Smooth muscle cell (in vitro differentiated cells): ENCODE measurements around the gene SPPL2B. TPM values are rescaled to one million over a fixed set of nuclear protein-coding genes. Genes with fewer than 3 reads are reported as not detected.
A peak's percentile ranks its signal among the peaks of the same experiment; 100 is the strongest.

Experiments
- DNase-seq: peaks from one replicate; lab custom pipeline; 2025; ENCODE audit not compliant: unreplicated experiment; lab: John Stamatoyannopoulos, UW
- H2AFZ ChIP-seq: fragments of 200-600 bp; sonication (generic); 2 replicates; pipeline ENCODE4 v1.6.0; 2016; ENCODE audit warnings: antibody characterized with exemption, low read depth, mild to moderate bottlenecking
- H3F3A ChIP-seq: fragments of 200-600 bp; sonication (generic); 2 replicates; pipeline ENCODE4 v1.6.0; 2017; ENCODE audit warnings: antibody characterized with exemption, low read depth
- H3K27ac ChIP-seq: fragments of 200-600 bp; sonication (generic); 2 replicates; pipeline ENCODE4 v1.5.1; 2016; ENCODE audit warnings: low read depth, mild to moderate bottlenecking
- H3K27me3 ChIP-seq: fragments of 200-600 bp; sonication (generic); 2 replicates; pipeline ENCODE4 v1.6.1; 2016; ENCODE audit warnings: low read depth, mild to moderate bottlenecking
- H3K36me3 ChIP-seq: fragments of 200-600 bp; sonication (generic); 2 replicates; pipeline ENCODE4 v1.5.1; 2016; ENCODE audit warnings: low read depth
- H3K4me1 ChIP-seq: fragments of 200-600 bp; sonication (generic); 2 replicates; pipeline ENCODE4 v1.5.1; 2016; ENCODE audit warnings: low read depth
- H3K4me2 ChIP-seq: fragments of 200-600 bp; sonication (generic); 2 replicates; pipeline ENCODE4 v1.6.0; 2016; ENCODE audit warnings: mild to moderate bottlenecking
- H3K4me3 ChIP-seq: fragments of 200-600 bp; sonication (generic); 2 replicates; pipeline ENCODE4 v1.5.1; 2016; ENCODE audit warnings: mild to moderate bottlenecking
- H3K79me2 ChIP-seq: fragments of 200-600 bp; sonication (generic); 2 replicates; pipeline ENCODE4 v1.6.0; 2016; ENCODE audit warnings: low read depth, mild to moderate bottlenecking
- H3K9ac ChIP-seq: fragments of 200-600 bp; sonication (generic); 2 replicates; pipeline ENCODE4 v1.6.0; 2016; ENCODE audit warnings: low read depth
- H3K9me3 ChIP-seq: fragments of 200-600 bp; sonication (generic); replicated peaks from 2 replicates; pipeline ENCODE4 v1.5.1; 2016; ENCODE audit warnings: low read depth
- H4K20me1 ChIP-seq: fragments of 200-600 bp; sonication (generic); 2 replicates; pipeline ENCODE4 v1.6.0; 2016; ENCODE audit warnings: low read depth
- WGBS: methylation state at CpG from one replicate; pipeline ENCODE4 v1.1.7; 2016; ENCODE audit warnings: low lambda C conversion rate; 5-methylcytosine and 5-hydroxymethylcytosine counted together
- polyA plus RNA-seq: library from polyadenylated mRNA; unstranded; fragments of >200 nt; fragmentation: Nextera tagmentation; extraction: Ambion mirVana; gene quantifications from 2 replicates; pipeline ENCODE4 v1.2.1, GENCODE V29; 2016
- total RNA-seq: library from RNA; depleted of rRNA; stranded (reverse); fragments of >200 nt; gene quantifications from 2 replicates; pipeline ENCODE4 v1.2.3, GENCODE V29; 2014
- TF ChIP-seq, protein P1 (sequence below): fragments of 200-600 bp; sonication (generic); IDR thresholded peaks from 2 replicates; pipeline ENCODE4 v1.5.1; 2017; ENCODE audit warnings: borderline replicate concordance, mild to moderate bottlenecking, antibody characterized with exemption; ENCODE audit not compliant: insufficient read depth, poor library complexity, severe bottlenecking

Gene SPPL2B
- total and polyA plus RNA-seq, 2 experiments from 2014 or later = 53.6 to 54.7 TPM

DNA sequence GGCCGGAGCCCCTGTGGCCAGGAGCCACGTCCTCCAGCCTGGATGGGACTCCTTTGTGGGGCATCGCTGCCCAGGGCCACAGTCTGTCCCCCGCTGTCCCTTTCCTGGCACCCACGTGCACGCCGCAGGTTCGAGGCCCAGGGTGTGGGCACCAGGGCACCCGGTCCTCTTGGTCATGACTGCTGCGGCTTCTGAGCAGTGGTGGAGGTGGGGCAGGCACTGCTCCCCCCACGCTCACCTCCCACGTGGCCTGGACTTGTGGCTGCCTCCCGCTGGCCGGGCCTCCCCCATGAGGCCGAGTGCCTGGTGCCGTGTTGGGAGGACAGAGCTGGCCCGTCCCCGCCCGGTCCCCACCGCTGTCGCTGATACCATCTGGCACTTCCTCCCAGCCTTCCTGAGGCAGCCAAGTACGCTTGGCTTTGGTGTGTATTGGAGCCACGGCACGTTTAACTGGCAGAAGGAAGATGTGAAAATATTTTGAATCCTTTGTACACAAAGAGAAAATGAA, 12.8 kb downstream of the SPPL2B start:
- peak overlapping the region; percentile 23 for H3K27ac ChIP-seq
- H3K4me1 ChIP-seq = no peaks in the 10 kb centered on the region
- H3K36me3 ChIP-seq = no peaks in the 10 kb centered on the region
- no peak overlapping the region for H3K4me3 ChIP-seq
- no peak overlapping the region for H3K4me2 ChIP-seq
- no peak overlapping the region for H3K9ac ChIP-seq
- peaks cover 2% of the 10 kb centered on the region for H3K79me2 ChIP-seq
- H3F3A ChIP-seq = no peaks in the 10 kb centered on the region
- no peaks in the 10 kb centered on the region for H3K9me3 ChIP-seq
- H2AFZ ChIP-seq = no peak overlapping the region
- DNase-seq = no peak
- H4K20me1 ChIP-seq = peaks cover 29% of the 10 kb centered on the region
- no peaks in the 10 kb centered on the region for H3K27me3 ChIP-seq
- 86% methylated on average over 24 of the region's 24 CpGs for WGBS
- TF ChIP-seq, protein P1, sequence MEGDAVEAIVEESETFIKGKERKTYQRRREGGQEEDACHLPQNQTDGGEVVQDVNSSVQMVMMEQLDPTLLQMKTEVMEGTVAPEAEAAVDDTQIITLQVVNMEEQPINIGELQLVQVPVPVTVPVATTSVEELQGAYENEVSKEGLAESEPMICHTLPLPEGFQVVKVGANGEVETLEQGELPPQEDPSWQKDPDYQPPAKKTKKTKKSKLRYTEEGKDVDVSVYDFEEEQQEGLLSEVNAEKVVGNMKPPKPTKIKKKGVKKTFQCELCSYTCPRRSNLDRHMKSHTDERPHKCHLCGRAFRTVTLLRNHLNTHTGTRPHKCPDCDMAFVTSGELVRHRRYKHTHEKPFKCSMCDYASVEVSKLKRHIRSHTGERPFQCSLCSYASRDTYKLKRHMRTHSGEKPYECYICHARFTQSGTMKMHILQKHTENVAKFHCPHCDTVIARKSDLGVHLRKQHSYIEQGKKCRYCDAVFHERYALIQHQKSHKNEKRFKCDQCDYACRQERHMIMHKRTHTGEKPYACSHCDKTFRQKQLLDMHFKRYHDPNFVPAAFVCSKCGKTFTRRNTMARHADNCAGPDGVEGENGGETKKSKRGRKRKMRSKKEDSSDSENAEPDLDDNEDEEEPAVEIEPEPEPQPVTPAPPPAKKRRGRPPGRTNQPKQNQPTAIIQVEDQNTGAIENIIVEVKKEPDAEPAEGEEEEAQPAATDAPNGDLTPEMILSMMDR = no peak

DNA sequence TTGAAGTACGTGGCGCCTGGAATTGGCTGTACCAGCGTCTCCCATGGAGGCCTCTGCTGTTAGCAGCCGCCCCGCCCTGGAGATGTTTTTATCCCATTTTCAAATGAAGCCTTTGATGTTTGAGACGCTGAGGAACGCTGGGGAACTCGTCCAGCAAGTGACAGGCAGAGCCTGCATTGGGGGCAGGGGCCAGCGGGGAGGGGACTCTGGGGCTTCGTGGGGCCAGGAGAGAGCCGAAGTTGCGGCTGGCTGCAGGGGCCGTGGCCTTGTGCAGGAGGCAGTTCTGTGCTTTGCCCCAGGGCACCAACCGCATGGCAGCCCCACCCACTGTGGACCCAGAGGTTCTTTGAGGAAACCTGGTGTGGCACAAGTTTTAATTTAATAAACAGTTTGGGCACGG, 13.5 kb downstream of the SPPL2B start:
- Histone ChIP-seq H3K4me3 (no peak overlapping the region), H3F3A (no peaks in the 10 kb centered on the region), H3K4me2 (no peak overlapping the region), H3K9me3 (no peaks in the 10 kb centered on the region), H3K36me3 (no peaks in the 10 kb centered on the region), H3K4me1 (no peaks in the 10 kb centered on the region), H3K27ac (peak overlapping the region; percentile 23), H3K79me2 (no peaks in the 10 kb centered on the region), H2AFZ (no peak overlapping the region), H4K20me1 (peaks cover 23% of the 10 kb centered on the region), H3K9ac (no peak overlapping the region), H3K27me3 (no peaks in the 10 kb centered on the region)
- DNase-seq = no peak
- TF ChIP-seq, protein P1 = no peak
- WGBS = 71% methylated on average over 12 of the region's 15 CpGs

DNA sequence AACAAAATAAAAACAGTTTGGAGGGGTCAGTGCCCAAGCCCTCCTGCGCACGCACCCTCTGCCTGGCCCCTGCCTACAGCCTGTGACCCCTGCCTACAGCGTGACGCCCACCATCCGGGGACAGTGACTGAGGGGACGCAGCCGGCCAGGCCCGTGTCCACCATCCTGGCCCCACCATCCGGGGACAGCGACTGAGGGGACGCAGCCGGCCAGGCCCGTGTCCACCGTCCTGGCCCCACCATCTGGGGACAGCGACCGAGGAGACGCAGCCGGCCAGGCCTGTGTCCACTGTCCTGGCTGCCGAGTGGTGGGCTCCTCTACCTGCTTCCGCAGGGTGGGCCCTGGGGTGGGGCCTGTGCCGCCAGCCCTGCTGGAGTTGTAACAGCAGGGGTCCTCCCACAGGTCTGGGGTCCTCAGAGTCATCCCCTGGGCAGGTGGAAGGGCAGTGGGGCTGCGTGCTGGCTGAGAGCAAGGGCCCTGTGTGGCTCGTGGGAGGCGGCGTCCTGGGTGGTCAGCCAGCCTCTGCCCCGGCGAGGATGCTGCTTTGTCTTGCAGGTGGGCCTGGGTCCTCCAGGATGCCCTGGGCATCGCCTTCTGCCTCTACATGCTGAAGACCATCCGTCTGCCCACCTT, 14.3 kb downstream of the SPPL2B start:
- no peaks in the 10 kb centered on the region for H3F3A ChIP-seq
- no peaks in the 10 kb centered on the region for H3K9me3 ChIP-seq
- peaks cover 15% of the 10 kb centered on the region for H4K20me1 ChIP-seq
- no peaks in the 10 kb centered on the region for H3K36me3 ChIP-seq
- no peaks in the 10 kb centered on the region for H3K27me3 ChIP-seq
- 95% methylated on average over 28 of the region's 29 CpGs for WGBS
- H2AFZ ChIP-seq = no peak overlapping the region
- TF ChIP-seq, protein P1 = no peak
- H3K79me2 ChIP-seq = no peaks in the 10 kb centered on the region
- H3K4me1 ChIP-seq = no peaks in the 10 kb centered on the region
- no peak overlapping the region for H3K4me3 ChIP-seq
- no peak for DNase-seq
- H3K9ac ChIP-seq = no peak overlapping the region
- H3K27ac ChIP-seq = no peak overlapping the region
- no peak overlapping the region for H3K4me2 ChIP-seq
